K562 (cell line): Measurements from ENCODE around the gene PHAX. TPM values are rescaled to one million over a fixed set of nuclear protein-coding genes. Genes with fewer than 3 reads are reported as not detected.

ENCODE experiments used
- ATAC-seq: fragments of 200-7000 bp; cut with Tn5 transposase; 3 replicates; pipeline ENCODE4 v1.9.1; 2020; ENCODE audit warnings: moderate library complexity
- BruUV-seq: library from RNA; stranded (reverse); fragments of 400-500 nt; replicated peaks from 2 replicates; lab custom pipeline; 2021; lab: Mats Ljungman, UMichigan
- CTCF ChIA-PET: fragments of 300-600 bp; formaldehyde crosslinking; extraction: SDS; loops from one replicate; lab custom pipeline; 2021; ENCODE audit warnings: low intra/inter-chr PET ratio; lab: Yijun Ruan, JAX
- POLR2A ChIA-PET: fragments of 300-600, 350-650 bp; sonication (Branson Sonifier 250); formaldehyde crosslinking; extraction: SDS; loops from one replicate; lab custom pipeline; 2021; ENCODE audit warnings: antibody characterized with exemption, inconsistent platforms; lab: Yijun Ruan, JAX
- DNase-seq, 4 experiments: peaks; one replicate each; pipeline versions ENCODE4 v3.0.0 to v3.0.0-alpha.2; 2011 to 2018; ENCODE audit warnings: low spot score in 3 of 4, mixed read lengths in 3 of 4; ENCODE audit errors: extremely low read depth in 1 of 4
- FAIRE-seq: peaks from 2 replicates; lab custom pipeline; 2011; peaks lifted over from hg19 to GRCh38; lab: Jason Lieb, UNC
- H2AFZ ChIP-seq: 2 replicates; pipeline ENCODE4 v1.6.0; 2011; ENCODE audit warnings: low read depth, low read length, control low read depth, inconsistent platforms
- H3K27ac ChIP-seq: fragments of 200-600 bp; 3 replicates; pipeline ENCODE4 v1.8.0; 2011; ENCODE audit warnings: low read depth, mild to moderate bottlenecking, control low read depth, inconsistent platforms, low read length, moderate library complexity, mixed read lengths; ENCODE audit errors: extremely low read depth
- H3K27me3 ChIP-seq, 2 experiments: fragments of 300-600 bp in 1 of 2; 2 replicates in 1 of 2; 3 replicates in 1 of 2; pipeline versions ENCODE4 v1.6.0 to v1.8.0; 2011; ENCODE audit warnings: inconsistent platforms in 2 of 2, low read length in 2 of 2, mild to moderate bottlenecking in 1 of 2, mixed read lengths in 1 of 2, moderate library complexity in 1 of 2; ENCODE audit not compliant: control insufficient read depth in 2 of 2, insufficient read depth in 2 of 2
- H3K36me3 ChIP-seq: fragments of 300-600 bp; 3 replicates; pipeline ENCODE4 v1.8.0; 2011; ENCODE audit warnings: mild to moderate bottlenecking, low read length, inconsistent platforms; ENCODE audit not compliant: control insufficient read depth, insufficient read depth
- H3K4me1 ChIP-seq, 2 experiments: fragments of 200-600 bp in 1 of 2; replicated peaks in 1 of 2; 2 replicates in 1 of 2; 3 replicates in 1 of 2; pipeline versions ENCODE4 v1.5.1 to v1.8.0; 2011; ENCODE audit warnings: inconsistent platforms in 2 of 2, low read length in 2 of 2, mild to moderate bottlenecking in 1 of 2, mixed read lengths in 1 of 2, moderate library complexity in 1 of 2; ENCODE audit not compliant: control insufficient read depth in 2 of 2, insufficient read depth in 2 of 2
- H3K4me2 ChIP-seq: 2 replicates; pipeline ENCODE4 v1.6.1; 2011; ENCODE audit warnings: low read length, control low read depth, inconsistent platforms, mixed read lengths; ENCODE audit not compliant: insufficient read depth
- H3K4me3 ChIP-seq: fragments of 200-600 bp; sonication (generic), shearing (Covaris generic); 2 replicates; pipeline ENCODE4 v1.5.1; 2016; ENCODE audit warnings: control low read depth, inconsistent platforms
- H3K79me2 ChIP-seq: fragments of 200-600 bp; 3 replicates; pipeline ENCODE4 v1.8.0; 2011; ENCODE audit warnings: low read length, inconsistent platforms; ENCODE audit not compliant: control insufficient read depth, insufficient read depth
- H3K9ac ChIP-seq, 2 experiments: 2 replicates each; pipeline versions ENCODE4 v1.6.0 to v1.6.1; 2011; ENCODE audit warnings: low read depth in 2 of 2, low read length in 2 of 2, control low read depth in 1 of 2, inconsistent platforms in 1 of 2, mild to moderate bottlenecking in 1 of 2, mixed read lengths in 1 of 2; ENCODE audit not compliant: insufficient read depth in 1 of 2
- H3K9me1 ChIP-seq: one replicate; pipeline ENCODE4 v1.6.0; 2011; ENCODE audit warnings: inconsistent platforms, mild to moderate bottlenecking, low read length, moderate library complexity; ENCODE audit not compliant: control insufficient read depth, insufficient read depth
- H3K9me3 ChIP-seq: replicated peaks from 2 replicates; pipeline ENCODE4 v1.5.1; 2011; ENCODE audit warnings: low read depth, low read length, inconsistent platforms; ENCODE audit not compliant: control insufficient read depth, insufficient read depth
- H4K20me1 ChIP-seq: replicated peaks from 2 replicates; pipeline ENCODE4 v1.6.1; 2011; ENCODE audit warnings: low read length, inconsistent platforms, mixed read lengths; ENCODE audit not compliant: control insufficient read depth, insufficient read depth
- CTBP1 ChIP-seq: fragments of 450-650 bp; IDR thresholded peaks from 2 replicates; pipeline ENCODE4 v1.6.1; 2016; ENCODE audit warnings: borderline replicate concordance
- WHSC1 ChIP-seq: IDR thresholded peaks from one replicate; pipeline ENCODE4 v1.6.1; 2012; ENCODE audit warnings: low read length, control low read depth, inconsistent platforms
- WGBS: fragments of 100-300 bp; shearing (Covaris generic); methylation state at CpG from one replicate; pipeline ENCODE4 v1.1.6; 2016; ENCODE audit warnings: low coverage, mixed read lengths; ENCODE audit not compliant: insufficient coverage; ENCODE audit errors: missing lambda C conversion rate; 5-methylcytosine and 5-hydroxymethylcytosine counted together
- in situ Hi-C: fragments of 300-500 bp; cut with MboI; formaldehyde crosslinking; loops from 4 replicates; pipeline ENCODE4 v1.15.0; 2018; ENCODE audit warnings: inconsistent platforms, mixed read lengths
- intact Hi-C: fragments of 100-400 bp; cut with micrococcal nuclease; formaldehyde crosslinking; loops from 2 replicates; pipeline ENCODE4 v1.14.2; 2022
- polyA plus RNA-seq, 8 experiments: library from polyadenylated mRNA; depleted of rRNA in 4 of 8; stranded (reverse) in 5 of 8; unstranded in 3 of 8; fragments of >200 nt; fragmentation: Nextera tagmentation in 2 of 8; fragmentation: Illumina TruSeq in 1 of 8; extraction: Ambion mirVana in 2 of 8; extraction: Trizol in 1 of 8; gene quantifications; 2 replicates each; pipeline versions ENCODE4 v1.2.1 to v1.2.3, GENCODE V29; 2011 to 2014; ENCODE audit warnings: inconsistent platforms in 1 of 8, missing spikeins in 1 of 8
- total RNA-seq, 7 experiments: library from RNA; depleted of rRNA in 6 of 7; stranded (reverse); fragments of >200 nt in 6 of 7; fragmentation: Illumina TruSeq in 2 of 7; extraction: Trizol in 2 of 7; gene quantifications; 2 replicates each; pipeline versions ENCODE4 v1.2.1 to v1.2.3, GENCODE V29; 2011 to 2021; ENCODE audit warnings: low replicate concordance in 1 of 7
- TF ChIP-seq, protein P1 (sequence below): fragments of 250-450 bp; sonication (Bioruptor Pico); IDR thresholded peaks from 2 replicates; pipeline ENCODE4 v1.5.1; 2021; ENCODE audit warnings: mild to moderate bottlenecking
- TF ChIP-seq, protein P2 (sequence below), 2 experiments: fragments of 450-650 bp; conservative IDR thresholded peaks; 2 replicates each; pipeline ENCODE4 v1.6.1; 2017; ENCODE audit warnings: mild to moderate bottlenecking in 2 of 2, moderate library complexity in 2 of 2

Gene PHAX
- total and polyA plus RNA-seq, 9 of the 15 experiments (the other 6 are each of a cell fraction or from before 2014, with no cell fraction given) = 20.2 to 59.8 (median 43.5) TPM

DNA sequence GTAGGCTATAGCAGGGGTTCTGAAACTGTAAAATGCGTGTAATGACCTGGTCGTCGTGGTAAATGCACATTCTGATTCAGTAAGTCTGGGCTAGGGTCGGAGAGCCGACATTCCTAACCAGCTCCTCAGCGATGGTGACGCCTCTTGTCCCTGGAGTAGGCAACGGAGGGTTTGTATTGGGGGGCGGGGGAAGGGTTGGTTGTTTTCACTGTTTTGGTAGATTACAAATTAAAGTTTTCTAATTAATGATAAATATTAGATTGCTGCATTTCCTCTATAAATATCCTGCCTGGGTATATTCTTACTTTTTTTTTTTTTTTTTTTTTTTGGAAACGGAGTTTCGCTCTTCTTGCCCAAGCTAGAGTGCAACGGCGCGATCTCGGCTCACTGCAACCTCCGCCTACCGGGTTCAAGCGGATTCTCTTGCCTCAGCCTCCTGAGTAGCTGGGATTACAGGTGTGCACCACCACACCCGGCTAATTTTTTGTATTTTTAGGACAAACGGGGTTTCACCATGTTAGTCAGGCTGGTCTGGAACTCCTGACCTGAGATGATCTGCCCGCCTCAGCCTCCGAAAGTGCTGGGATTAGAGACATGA, 5.2 kb upstream of the PHAX start:
- in situ Hi-C loops = no loop called here
- Histone ChIP-seq H3K27me3 (peaks cover 25 to 30% of the 10 kb centered on the region in 2 experiments), H3K79me2 (no peaks in the 10 kb centered on the region), H3K4me1 (peaks cover 0 to 9% of the 10 kb centered on the region in 2 experiments; a peak in 3 of 5 replicates), H2AFZ (no peak overlapping the region), H4K20me1 (no peaks in the 10 kb centered on the region), H3K4me3 (no peak overlapping the region), H3K27ac (no peak overlapping the region), H3K36me3 (no peaks in the 10 kb centered on the region), H3K9ac (no peak overlapping the region), H3K9me1 (no peaks in the 10 kb centered on the region), H3K4me2 (no peak overlapping the region; the same call in 1 of the 2 replicates), H3K9me3 (peaks cover 6% of the 10 kb centered on the region)
- BruUV-seq = no TSS peak
- no peak for TF ChIP-seq WHSC1
- TF ChIP-seq CTBP1 = no peak
- TF ChIP-seq, protein P1, sequence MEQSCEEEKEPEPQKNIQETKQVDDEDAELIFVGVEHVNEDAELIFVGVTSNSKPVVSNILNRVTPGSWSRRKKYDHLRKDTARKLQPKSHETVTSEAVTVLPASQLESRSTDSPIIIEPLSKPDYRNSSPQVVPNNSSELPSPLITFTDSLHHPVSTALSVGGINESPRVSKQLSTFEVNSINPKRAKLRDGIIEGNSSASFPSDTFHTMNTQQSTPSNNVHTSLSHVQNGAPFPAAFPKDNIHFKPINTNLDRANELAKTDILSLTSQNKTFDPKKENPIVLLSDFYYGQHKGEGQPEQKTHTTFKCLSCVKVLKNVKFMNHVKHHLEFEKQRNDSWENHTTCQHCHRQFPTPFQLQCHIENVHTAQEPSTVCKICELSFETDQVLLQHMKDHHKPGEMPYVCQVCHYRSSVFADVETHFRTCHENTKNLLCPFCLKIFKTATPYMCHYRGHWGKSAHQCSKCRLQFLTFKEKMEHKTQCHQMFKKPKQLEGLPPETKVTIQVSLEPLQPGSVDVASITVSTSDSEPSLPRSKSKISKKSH = no peak
- TF ChIP-seq, protein P2, sequence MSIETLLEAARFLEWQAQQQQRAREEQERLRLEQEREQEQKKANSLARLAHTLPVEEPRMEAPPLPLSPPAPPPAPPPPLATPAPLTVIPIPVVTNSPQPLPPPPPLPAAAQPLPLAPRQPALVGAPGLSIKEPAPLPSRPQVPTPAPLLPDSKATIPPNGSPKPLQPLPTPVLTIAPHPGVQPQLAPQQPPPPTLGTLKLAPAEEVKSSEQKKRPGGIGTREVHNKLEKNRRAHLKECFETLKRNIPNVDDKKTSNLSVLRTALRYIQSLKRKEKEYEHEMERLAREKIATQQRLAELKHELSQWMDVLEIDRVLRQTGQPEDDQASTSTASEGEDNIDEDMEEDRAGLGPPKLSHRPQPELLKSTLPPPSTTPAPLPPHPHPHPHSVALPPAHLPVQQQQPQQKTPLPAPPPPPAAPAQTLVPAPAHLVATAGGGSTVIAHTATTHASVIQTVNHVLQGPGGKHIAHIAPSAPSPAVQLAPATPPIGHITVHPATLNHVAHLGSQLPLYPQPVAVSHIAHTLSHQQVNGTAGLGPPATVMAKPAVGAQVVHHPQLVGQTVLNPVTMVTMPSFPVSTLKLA (conservative IDR thresholded peaks at IDR 0.05) = no peak
- DNase-seq = no peak
- FAIRE-seq = no peak
- POLR2A ChIA-PET = interaction anchor here (0.6 to 1.1 kb wide), 3 partner anchors 25 to 48 kb away, joined by 3 to 4 read pairs (median 3); no protein-coding TSS in a partner anchor
- 46% methylated on average over 20 of the region's 22 CpGs for WGBS
- ATAC-seq = no peak; the same call in 2 of the 3 replicates
- CTCF ChIA-PET = no interaction called here
- intact Hi-C loops = no loop called here
